Stimulated activated CD4-positive, alpha-beta T cell treated with anti-CD3 and anti-CD28 coated beads, Interleukin-4, amount 100 ng/mL, for 48 hours (primary cell): ENCODE results near the gene DNAH1.

Experiments used
- DNase-seq, 2 donors: peaks; one replicate each; pipeline ENCODE4 v3.0.0-alpha.2; 2020; ENCODE audit warnings: low read depth in 2 of 2

DNAH1 gene

GRCh38 chr3:52387481-52387880, 71.4 kb downstream of the DNAH1 start:
- DNase-seq: no peak

- DNase-seq: no peak
Observed at GRCh38 chr3:52388348-52388821, 72.3 kb downstream of the DNAH1 start.

GRCh38 chr3:52388933-52389332, 72.8 kb downstream of the DNAH1 start:
- DNase-seq: no peak

GRCh38 chr3:52391096-52391495, 75.0 kb downstream of the DNAH1 start:
- DNase-seq: no peak

- no peak for DNase-seq
Observed at GRCh38 chr3:52392216-52392930, 76.3 kb downstream of the DNAH1 start.

GRCh38 chr3:52393131-52393807, 77.2 kb downstream of the DNAH1 start:
- no peak for DNase-seq

GRCh38 chr3:52393959-52394670, 78.0 kb downstream of the DNAH1 start:
- no peak for DNase-seq

- no peak for DNase-seq
Observed at GRCh38 chr3:52394751-52395502, 78.8 kb downstream of the DNAH1 start.

GRCh38 chr3:52395503-52395865, 79.4 kb downstream of the DNAH1 start:
- no peak for DNase-seq

GRCh38 chr3:52396011-52396906, 80.1 kb downstream of the DNAH1 start:
- DNase-seq: no peak

- DNase-seq: no peak
Observed at GRCh38 chr3:52396907-52397591, 80.9 kb downstream of the DNAH1 start.

- no peak for DNase-seq
Observed at GRCh38 chr3:52397676-52398399, 81.7 kb downstream of the DNAH1 start.

- DNase-seq: no peak
Observed at GRCh38 chr3:52398670-52399081, 82.6 kb downstream of the DNAH1 start.

- no peak for DNase-seq
Observed at GRCh38 chr3:52399131-52399530, 83.0 kb downstream of the DNAH1 start.

GRCh38 chr3:52399593-52399992, 83.5 kb downstream of the DNAH1 start:
- DNase-seq: no peak

GRCh38 chr3:52400275-52400793, 84.2 kb downstream of the DNAH1 start:
- no peak for DNase-seq

GRCh38 chr3:52401021-52401420, 84.9 kb downstream of the DNAH1 start:
- DNase-seq: no peak

GRCh38 chr3:52401551-52401950, 85.4 kb downstream of the DNAH1 start:
- no peak for DNase-seq

- no peak for DNase-seq
Observed at GRCh38 chr3:52402101-52402521, 86.0 kb downstream of the DNAH1 start.
